Stimulated activated CD8-positive, alpha-beta memory T cell treated with anti-CD3 and anti-CD28 coated beads, Interleukin-2, amount 100 ng/mL, for 1 hour (primary cell): ENCODE results near the gene MMS19.
A peak's percentile ranks its signal among the peaks of the same experiment; 100 is the strongest.
"Not testable (repeated sequence)": the region's sequence is repeated elsewhere in the genome, so short reads cannot be mapped to it uniquely, and the experiment has no call there.

ENCODE experiments used
- DNase-seq, 2 donors: peaks; one replicate each; pipeline ENCODE4 v3.0.0-alpha.2; 2020; ENCODE audit warnings: low read depth in 2 of 2

Gene MMS19

DNA sequence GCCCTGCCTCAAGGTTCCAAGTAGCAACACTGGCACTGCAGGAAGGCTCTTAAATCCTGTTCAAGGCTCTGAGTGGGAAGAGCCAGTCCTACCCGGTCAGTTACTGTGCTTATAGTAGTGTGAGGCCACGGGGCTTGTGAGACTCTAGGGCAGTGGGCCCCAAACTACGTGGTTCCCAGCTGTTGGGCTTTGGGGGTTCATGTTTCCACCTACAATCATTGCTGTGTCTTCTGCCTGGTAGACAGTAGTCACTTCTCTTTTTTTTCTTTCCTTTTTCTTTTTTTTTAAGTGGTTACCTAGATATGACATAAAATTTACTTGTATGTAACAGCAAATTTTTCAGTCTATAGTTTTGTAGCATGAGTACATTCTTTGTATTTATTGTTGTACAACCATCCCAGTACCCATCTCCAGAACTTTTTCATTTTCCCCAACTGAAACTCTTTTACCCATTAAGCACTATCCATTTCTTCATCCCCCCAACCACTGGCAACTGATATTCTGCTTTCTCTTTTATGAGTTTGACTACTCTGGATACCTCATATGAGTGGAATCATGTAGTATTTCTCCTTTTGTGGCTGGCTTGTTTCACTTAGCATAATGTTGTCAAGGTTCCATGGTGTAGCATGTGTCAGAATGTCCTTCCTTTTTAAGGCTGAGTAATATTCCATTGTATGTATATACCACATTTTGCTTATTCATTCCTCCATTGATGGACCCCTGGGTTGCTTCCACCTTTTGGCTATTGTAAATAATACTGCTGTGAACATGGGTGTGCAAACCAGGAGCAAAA lies 8.2 kb upstream of the MMS19 start:
- no peak for DNase-seq

DNA sequence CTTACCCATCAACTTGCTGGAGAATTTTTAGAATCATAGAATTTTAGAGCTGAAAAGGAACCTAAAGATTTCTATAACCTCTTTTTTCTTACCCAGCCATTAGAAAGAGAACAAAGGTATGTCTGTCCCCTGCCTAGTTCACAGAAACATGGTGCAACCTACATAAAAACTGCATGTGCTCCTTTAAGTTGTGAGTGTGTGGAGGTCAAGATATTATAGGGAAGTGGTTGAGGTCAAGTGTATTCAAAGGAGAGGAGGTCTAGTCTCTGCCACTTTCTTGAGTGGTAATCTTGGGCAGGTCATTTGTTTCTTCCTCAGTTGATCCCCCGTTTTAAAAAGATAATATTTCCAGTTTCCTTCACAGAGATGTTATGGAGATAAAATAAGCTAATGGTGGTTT lies 6.9 kb upstream of the MMS19 start:
- no peak for DNase-seq

DNA sequence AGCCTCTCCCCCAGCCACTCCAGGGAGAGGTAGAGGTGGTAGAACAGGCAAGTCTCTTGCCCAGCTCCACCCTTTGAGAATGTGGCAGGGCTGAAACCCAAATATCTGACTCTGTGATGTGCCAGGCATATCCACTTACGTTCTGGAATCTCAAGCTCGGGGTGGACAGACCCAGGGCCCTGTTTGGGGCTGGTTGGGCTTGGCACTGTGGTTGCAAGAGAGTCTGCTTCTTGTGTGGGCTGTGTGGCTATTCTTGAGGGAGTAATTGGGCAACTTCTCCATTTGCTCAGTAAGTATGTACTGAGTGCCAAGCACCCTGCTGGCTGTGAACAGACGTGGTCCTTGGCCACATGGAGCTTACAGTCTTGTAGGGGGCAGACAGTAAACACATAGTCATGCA lies 5.2 kb upstream of the MMS19 start:
- DNase-seq = no peak

DNA sequence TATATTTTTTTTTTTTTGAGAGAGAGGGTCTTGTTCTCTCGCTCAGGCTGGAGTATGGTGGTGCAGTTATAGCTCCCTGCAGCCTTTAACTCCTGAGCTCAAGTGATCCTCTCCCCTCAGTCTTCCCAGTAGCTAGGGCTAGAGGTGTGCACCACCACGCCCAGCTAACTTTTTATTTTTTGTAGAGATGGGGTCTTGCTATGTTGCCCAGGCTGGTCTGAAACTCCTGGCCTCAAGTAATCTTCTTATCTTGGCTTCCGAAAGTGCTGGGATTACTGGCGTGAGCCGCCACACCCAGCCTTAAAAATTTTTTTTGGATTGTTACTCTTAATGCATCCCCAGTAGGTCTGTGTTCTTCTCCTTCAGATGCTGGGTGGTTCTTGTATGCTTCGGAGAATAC lies 4.7 kb upstream of the MMS19 start:
- DNase-seq = no peak

DNA sequence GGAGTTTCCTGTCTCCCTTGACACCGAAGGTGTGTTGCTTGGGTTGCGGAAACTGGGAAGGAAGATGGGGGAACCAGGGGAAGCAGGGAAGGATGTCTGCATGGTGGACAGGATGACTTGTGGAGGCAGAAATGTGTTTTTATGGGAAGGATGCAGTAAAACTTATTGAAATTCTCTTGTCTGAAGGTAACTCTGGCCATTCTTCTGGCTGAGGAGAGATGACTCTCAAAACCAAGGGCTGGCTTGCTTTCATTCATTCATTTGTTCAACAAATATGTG lies 2.0 kb upstream of the MMS19 start:
- DNase-seq = no peak

DNA sequence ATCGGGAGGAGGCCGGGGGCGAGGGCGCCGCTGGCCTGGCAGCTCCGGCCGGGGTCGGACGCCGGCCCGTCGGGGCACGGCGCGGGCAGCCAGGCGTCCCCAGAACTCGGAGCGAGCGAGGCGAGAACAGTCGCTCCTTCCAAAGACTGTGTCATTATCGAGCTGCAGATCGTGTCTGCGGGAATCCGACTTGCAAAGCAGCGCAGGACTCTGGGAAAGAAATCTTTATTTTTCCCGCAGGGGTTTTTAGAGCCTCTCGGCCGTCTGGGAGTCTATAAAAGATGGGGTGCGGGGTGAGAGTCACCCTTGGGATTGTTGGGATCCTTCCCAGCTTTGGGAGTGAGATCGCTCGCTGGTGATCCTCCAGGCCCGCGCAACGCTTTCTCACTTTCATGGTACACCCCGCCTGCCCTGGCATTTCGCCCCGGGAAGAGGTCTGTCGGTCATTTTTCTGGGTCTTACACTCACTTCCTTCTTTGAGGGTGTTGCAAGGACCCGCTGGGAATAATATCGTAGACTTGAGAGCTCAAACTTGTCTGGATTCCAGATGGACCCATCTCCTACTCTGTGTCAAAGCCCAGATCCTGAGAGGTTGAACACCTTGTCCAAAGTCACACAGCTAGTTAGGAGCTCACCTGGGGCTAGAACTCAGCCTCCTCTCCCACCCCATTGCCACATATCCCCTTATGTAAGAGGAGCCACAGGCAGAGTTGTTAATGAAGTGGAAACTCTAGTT lies 1.5 kb upstream of the MMS19 start:
- DNase-seq = no peak

DNA sequence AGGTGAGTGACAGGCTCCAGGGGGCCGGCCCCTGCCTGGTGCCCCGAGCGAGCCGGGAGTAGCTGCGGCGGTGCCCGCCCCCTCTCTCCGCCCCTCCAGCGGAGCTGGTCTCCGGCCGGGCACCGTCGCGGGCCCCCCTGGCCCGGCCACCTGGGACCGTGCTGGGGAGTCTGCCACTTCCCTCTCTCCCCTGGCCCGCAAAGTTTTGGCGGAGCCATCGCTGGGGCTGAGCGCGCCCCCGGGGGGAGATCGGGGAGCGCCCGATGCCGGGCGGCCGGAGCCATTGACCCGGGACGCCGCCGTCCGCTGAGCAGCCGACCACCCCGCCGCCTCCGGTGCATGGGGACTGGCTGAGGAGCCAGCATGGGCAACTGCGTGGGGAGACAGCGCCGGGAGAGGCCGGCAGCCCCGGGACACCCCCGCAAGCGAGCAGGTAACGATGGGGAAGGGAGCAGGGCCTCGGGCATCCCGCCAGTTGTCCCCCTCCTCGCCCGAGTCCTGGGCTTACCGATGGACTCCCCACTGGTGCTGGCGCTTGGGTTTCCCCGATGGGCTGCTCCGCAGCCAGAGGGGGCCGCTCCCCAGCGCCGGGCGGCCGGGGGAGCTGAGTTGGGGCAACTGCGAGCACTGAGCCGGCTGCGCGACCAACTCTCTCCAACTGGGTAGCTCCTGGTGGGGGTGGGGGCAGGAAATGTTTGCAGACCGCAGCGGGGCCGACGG lies 779 bp upstream of the MMS19 start, which contains the start of gene UBTD1:
Gene UBTD1 (plus strand): TSS at position 84 of the 720 bp plus-strand sequence. CDS start 280 bp downstream, at position 364.
- peak; percentile 1 to 4 for DNase-seq

DNA sequence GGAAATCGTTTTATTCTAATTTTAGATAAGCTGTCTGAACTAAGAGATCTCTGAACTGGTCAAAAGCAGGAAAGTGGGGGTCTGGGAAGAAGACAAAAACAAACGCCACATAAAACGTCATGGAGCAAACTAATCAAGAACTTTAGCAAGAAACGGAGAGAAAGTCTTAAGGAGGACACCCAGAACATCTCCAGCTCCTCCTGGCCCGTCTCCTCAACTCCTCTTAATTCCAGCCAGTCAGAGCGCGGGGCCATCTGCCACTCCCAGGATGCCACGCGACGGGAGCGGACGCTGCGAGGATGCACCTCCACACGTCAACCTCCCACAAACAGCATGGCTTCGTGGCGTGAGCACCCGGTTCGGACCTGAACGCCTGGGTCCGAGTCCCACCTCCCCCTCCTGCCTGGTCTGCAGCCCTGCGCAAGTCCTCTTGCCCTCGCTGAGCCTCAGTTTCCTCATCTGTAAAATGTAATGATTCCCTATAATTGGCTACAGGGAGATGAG lies 598 bp downstream of the MMS19 start:
- peak; percentile 7 to 33 for DNase-seq

DNA sequence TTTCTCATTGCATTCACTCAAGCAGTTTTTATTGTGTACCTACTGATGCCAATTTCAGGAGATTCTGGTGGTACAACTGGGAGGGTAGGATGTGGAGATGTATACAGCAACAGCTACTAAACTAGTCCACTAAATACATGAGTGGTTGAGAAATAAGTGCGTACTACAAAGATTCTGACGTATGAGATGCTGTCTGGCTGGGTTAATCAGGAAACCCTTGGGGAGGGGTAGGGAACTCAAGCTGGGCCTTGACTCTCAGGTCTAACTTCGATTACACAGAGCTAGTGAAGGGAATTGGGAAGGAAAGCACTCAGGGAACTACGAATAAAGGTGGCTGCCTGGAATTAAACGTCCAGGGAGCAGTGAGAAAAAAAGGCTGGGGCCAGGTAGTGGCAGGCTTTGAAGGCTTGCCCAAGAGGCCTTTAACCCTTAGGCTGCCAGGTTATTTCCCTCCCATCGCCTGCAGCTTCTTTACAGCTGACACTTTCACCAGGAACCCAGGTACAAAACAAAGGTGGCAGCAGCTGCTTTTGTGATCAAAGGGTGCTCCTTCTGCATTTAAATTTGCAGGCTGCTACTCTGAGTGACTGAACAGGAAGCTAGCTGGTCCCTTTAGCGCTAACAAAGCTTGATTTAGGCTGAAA lies 3.2 kb downstream of the MMS19 start:
- no peak for DNase-seq

DNA sequence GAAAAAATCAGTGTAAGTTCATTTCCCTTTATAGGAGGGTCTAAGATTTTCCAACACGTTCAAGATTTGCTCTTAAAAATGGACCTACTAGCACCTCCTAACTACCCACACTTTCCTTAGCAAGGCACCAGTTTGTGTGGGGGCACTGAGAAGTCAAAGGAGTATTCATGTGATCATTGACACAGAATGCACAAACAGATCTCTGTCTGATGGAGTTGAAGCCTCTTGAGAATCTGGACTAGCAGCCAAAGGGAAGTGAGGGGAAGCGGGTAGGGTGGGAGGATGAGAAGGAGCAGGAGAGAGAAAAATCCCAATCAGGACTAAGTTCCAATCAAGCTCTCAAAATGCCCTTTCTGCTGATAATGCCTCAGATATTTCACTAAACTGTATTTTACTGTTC lies 4.1 kb downstream of the MMS19 start:
- no peak for DNase-seq

DNA sequence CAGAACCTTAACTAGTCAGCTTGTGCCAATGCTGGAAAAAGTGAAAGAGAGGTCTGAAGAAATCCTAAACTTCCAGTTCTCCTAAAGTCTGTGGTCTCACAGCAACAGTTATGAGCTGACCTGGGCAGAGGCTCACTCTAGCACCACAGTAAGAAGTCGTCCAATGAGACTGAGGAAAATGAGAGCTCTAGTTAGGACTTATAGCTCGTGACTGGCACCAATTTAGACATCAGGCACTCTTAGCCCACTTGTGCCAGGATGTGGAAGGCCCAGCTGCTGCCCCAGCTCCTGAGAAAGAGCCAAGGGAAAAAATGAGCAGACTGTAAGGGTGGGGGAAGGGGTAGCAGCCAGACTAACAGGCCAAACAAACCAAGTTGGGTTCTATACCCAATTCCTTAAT lies 7.6 kb downstream of the MMS19 start:
- no peak for DNase-seq

DNA sequence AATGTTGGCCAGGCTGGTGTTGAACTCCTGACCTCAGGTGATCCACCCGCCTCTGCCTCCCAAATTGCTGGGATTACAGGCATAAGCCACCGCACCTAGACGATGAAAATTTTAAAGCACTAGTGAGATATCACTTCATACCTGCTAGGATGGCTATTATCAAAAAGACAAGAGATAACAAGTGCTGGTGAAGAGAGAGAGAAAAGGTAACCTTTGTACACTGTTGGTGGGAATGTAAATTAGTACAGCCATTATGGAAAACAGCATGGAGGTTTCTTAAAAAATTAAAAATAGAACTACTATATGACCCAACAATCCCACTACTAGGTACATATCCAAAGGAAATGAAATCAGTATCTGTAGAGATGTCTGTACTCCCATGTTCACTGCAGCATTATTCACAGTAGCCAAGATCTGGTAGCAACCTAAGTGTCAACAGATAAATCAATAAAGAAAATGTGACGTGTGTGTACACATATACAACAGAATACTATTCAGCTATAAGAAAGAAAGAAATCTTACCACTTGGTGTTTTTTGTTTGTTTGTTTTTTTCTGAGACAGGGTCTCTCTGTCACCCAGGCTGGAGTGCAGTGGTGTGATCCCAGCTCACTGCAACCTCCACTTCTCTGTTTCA lies 12.5 kb downstream of the MMS19 start:
- DNase-seq = no peak

DNA sequence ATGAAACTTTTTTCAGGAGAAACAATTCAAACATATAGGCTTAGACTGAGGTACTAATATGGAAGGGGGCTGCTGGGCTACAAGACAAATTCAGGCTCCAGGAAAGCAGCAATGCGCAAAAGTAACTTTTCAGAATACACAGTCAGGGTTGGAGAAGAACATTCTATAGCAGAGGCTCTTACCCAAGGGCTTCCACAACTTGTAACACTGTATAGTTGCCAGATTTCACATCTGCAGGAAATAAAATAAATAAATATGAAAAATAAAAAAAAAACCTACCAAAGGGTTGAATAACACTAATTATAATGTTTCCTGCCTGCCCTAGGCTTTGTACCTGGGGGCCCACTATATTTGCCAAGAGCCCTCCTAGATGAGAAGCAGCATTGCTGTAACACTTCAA lies 14.3 kb downstream of the MMS19 start:
- DNase-seq = no peak

DNA sequence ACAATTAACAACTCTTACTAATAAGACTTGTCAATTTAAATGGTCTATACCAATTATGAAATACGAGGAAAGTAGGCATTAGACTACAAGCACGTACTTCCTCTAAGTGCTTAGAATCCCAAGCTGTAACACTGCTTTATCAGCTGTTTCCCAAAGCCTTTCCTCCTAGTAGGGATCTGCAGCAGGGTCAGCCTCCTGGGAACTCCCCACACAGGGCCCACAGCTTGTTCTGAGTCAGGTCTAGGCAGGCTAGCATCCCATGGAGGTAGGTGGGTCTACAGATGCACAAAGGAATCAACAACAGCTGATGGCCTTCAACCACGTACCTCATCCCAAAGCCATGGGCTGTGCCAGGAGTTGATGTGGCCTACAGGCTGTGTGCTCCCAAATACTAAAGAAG lies 14.7 kb downstream of the MMS19 start:
- DNase-seq = no peak

DNA sequence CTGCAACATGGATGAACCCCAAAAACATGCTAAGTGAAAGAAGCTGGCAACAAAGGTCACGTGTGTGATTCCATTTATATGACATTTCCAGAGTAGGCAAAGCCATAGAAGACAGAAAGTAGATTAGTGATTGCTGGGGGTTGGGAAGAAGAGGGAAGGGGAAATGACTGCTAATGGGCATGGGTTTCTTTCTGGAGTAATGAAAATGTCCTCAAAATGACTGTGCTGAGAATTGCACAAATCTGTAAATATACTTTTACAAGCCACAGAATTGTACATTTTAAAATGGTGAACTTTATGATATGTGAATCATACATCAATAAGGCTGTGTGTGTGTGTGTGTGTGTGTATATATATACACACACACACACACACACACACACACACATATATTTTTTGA lies 15.8 kb downstream of the MMS19 start:
- DNase-seq = no peak

DNA sequence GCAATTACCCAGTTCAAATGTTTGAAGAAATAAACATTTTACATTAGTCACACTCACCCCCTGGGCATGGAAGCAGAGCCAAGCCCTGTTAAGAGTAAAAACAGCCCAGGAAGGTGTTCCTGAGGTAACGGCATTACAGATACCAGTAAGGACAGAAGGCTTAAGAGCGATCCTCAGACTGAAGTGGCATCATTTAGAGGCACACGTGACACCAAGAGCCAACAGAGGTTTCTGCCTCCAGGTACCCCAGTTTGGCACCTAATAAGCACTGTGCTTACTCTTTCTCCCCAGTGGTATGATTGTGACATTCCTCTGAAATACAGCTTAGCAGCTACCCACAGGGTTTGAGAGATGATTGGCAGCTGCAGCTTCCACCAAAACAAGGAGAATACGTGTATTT lies 17.2 kb downstream of the MMS19 start:
- no peak for DNase-seq

DNA sequence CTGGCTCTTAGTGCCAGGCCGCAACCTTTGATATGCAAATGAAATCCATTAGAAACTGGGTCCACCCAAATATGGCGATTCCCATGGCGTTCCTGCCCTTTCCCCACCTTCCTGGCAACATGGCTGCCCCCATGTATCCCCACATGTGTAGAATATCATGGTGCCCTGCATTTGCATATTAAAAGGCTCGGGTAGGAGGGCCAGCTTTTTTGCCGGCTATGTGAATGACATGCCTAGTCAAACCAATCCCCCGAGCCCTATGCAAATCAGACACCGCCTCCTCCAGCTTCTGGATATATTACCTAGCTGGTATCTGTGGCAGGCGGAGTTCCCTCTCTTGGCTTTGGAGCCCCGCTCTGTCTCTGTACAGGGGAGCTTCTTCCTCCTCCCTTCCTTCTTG lies 18.3 kb downstream of the MMS19 start:
- no peak for DNase-seq

DNA sequence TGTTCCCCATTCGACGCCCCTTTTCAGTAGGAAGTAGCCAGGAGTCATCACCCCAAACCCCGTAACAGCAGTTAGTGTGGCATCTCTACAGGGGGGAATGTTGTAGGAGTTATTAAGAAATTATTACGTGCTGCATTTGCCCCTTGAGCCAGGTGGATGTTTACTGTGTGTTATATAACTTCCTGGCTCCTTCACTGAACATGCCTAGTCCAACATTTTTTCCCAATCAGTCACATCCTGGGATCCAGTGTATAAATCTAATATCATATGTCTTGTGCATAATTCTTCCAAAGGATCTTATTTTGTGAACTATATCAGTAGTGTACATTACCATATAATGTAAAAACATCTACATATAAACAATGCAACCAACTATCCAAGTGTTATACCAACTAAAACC lies 18.8 kb downstream of the MMS19 start:
- not testable (repeated sequence) for DNase-seq

DNA sequence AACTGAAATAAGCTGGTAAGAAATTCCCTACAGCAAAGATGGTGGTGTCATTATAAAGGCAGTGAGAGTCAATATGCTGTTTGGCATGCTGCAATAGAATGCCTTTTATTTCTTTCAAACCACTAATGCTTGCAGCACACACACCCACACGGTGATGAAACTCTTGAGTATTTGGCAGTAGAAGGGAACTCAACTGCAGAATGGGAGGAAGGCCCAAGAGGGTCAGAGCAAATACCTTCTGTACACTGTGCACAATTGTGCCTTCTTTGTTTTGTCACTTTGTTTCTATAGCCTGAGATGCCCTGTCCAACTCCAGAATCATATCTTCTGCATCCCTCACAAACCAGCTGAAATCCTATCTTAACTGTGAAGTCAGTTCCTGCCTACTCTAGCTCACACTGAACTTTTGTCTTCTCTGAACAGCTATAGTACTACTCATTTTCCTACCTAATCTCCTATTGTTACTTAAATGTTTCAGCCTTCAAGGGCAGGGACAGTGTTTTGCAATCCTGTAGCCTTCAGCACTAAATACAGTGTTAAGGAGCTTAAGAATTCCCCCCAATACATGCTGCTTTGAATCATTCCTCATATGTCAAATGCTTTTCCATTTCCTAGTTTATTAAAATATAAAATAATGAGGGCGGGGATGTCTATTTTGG lies 22.2 kb downstream of the MMS19 start:
- no peak for DNase-seq

DNA sequence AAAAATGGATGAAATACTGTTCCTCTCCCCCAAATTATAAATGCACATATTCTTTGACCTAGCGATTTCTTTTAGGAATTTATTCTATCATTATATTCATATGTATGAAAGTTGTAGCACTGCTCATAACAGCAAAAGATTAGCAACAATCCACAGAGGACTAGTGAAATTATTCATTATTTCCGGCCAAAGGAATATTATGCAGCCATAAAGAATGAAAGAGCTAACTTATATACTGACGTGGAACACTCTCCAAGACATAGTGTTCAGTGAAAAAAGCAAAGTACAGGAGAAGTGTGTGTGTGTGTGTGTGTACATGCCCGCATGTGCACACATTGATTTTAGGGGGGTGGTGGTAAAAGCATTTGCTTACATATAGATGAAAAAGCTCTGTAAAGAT lies 23.3 kb downstream of the MMS19 start:
- no peak for DNase-seq

DNA sequence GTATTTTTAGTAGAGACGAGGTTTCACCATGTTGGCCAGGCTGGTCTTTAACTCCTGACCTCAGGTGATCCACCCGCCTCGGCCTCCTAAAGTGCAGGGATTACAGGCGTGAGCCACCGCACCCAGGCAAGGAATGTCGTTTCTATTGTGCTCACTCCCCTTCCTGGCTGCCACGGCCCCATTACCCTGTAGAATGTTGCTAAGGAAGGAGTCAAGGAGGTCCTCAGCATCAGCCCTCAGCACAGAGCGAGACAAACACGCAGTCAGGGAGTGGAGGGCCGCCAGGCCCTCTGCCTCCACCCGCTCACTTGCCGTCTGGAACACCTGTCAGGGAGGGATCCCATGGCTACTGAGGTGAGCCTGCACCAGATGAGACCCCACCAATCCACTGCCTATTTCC lies 29.4 kb downstream of the MMS19 start:
- not testable (repeated sequence) for DNase-seq
